ENCODE data around the gene AP5S1. TPM values are rescaled to one million over a fixed set of nuclear protein-coding genes. Genes with fewer than 3 reads are reported as not detected.

AP5S1 gene
- total RNA-seq, 4 donors from 2014 or later = under 0.01 to 18.6 (median 9.5) TPM

GRCh38 chr20:3800256-3800877 lies 20.0 kb upstream of the AP5S1 start:
- peaks cover 0 to 6% of the 10 kb centered on the region in 2 donors for H3K4me1 ChIP-seq

GRCh38 chr20:3800878-3801260 lies 19.5 kb upstream of the AP5S1 start:
- Histone ChIP-seq H3K27ac (no peak overlapping the region), H3K27me3 (no peaks in the 10 kb centered on the region), H3K9me3 (no peaks in the 10 kb centered on the region), H3K4me3 (no peak overlapping the region), H3K36me3 (no peaks in the 10 kb centered on the region), H3K4me1 (peaks cover 0 to 10% of the 10 kb centered on the region in 2 donors)
- DNase-seq = no peak
- TF ChIP-seq POLR2A (IDR thresholded peaks at IDR 0.05) = no peak
- no peak for TF ChIP-seq CTCF (IDR thresholded peaks at IDR 0.05)
- intact Hi-C loops (cut with DNase I; ENCODE audit: low total_unique reads) = no loop called here

More at GRCh38 chr20:3800256-3800877, 20.0 kb upstream of the AP5S1 start:
- peak overlapping the region in 1 of 2 donors; percentile 58 for H3K27ac ChIP-seq
- H3K4me3 ChIP-seq = no peak overlapping the region
- H3K36me3 ChIP-seq = no peaks in the 10 kb centered on the region
- H3K27me3 ChIP-seq = no peaks in the 10 kb centered on the region
- H3K9me3 ChIP-seq = no peaks in the 10 kb centered on the region
- TF ChIP-seq POLR2A (IDR thresholded peaks at IDR 0.05) (no peak), CTCF (IDR thresholded peaks at IDR 0.05) (no peak)
- intact Hi-C loops (cut with DNase I; ENCODE audit: low total_unique reads) = no loop called here
- DNase-seq = no peak

GRCh38 chr20:3801299-3801698 lies 19.0 kb upstream of the AP5S1 start:
- DNase-seq = no peak
- no peaks in the 10 kb centered on the region for H3K27me3 ChIP-seq
- intact Hi-C loops (cut with DNase I; ENCODE audit: low total_unique reads) = no loop called here

GRCh38 chr20:3801846-3802245 lies 18.5 kb upstream of the AP5S1 start:
- H3K27ac ChIP-seq = no peak overlapping the region

More at GRCh38 chr20:3801299-3801698, 19.0 kb upstream of the AP5S1 start:
- no peaks in the 10 kb centered on the region for H3K9me3 ChIP-seq
- no peak overlapping the region for H3K27ac ChIP-seq
- H3K4me1 ChIP-seq = peaks cover 0 to 12% of the 10 kb centered on the region in 2 donors
- no peak for TF ChIP-seq POLR2A (IDR thresholded peaks at IDR 0.05)
- TF ChIP-seq CTCF (IDR thresholded peaks at IDR 0.05) = no peak
- no peaks in the 10 kb centered on the region for H3K36me3 ChIP-seq
- H3K4me3 ChIP-seq = no peak overlapping the region

More at GRCh38 chr20:3801846-3802245, 18.5 kb upstream of the AP5S1 start:
- TF ChIP-seq POLR2A (IDR thresholded peaks at IDR 0.05) (no peak), CTCF (IDR thresholded peaks at IDR 0.05) (no peak)
- DNase-seq = no peak
- no peaks in the 10 kb centered on the region for H3K27me3 ChIP-seq
- no peaks in the 10 kb centered on the region for H3K9me3 ChIP-seq
- no peak overlapping the region for H3K4me3 ChIP-seq
- intact Hi-C loops (cut with DNase I; ENCODE audit: low total_unique reads) = no loop called here
- no peaks in the 10 kb centered on the region for H3K36me3 ChIP-seq
- H3K4me1 ChIP-seq = peaks cover under 1 to 17% of the 10 kb centered on the region in 2 donors

Measured in uterus (tissue), 4 donors.